ENCODE results near the gene SLC66A1.

DNA sequence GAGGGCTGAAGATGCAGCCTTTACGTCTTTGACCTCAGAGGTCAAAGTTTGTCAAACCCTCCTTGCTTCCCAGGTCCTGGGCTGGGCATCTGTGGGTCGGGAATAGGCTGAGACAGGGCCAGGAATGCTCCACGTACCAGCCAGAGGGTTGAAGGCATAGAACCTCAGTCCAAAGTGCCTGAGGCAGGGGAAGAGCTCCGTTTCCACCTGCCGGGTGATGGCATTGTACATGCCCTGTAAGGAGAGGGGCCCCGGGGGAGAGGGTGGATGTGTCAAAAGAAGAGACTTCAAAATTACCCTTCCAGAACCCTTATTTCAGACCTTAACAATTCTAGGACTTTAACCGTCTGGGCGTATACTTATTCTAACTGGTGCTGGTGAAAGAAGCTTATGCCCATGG, 27.2 kb upstream of the SLC66A1 start:
- TF ChIP-seq, protein P1, sequence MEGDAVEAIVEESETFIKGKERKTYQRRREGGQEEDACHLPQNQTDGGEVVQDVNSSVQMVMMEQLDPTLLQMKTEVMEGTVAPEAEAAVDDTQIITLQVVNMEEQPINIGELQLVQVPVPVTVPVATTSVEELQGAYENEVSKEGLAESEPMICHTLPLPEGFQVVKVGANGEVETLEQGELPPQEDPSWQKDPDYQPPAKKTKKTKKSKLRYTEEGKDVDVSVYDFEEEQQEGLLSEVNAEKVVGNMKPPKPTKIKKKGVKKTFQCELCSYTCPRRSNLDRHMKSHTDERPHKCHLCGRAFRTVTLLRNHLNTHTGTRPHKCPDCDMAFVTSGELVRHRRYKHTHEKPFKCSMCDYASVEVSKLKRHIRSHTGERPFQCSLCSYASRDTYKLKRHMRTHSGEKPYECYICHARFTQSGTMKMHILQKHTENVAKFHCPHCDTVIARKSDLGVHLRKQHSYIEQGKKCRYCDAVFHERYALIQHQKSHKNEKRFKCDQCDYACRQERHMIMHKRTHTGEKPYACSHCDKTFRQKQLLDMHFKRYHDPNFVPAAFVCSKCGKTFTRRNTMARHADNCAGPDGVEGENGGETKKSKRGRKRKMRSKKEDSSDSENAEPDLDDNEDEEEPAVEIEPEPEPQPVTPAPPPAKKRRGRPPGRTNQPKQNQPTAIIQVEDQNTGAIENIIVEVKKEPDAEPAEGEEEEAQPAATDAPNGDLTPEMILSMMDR (IDR thresholded peaks at IDR 0.05) = no peak
- no peak for TF ChIP-seq POLR2A (IDR thresholded peaks at IDR 0.05)
- no peak for TF ChIP-seq POLR2AphosphoS5 (IDR thresholded peaks at IDR 0.05)

Measured in prostate gland (tissue), 2 donors.